ENCODE results near the gene MAP1LC3A.

DNA sequence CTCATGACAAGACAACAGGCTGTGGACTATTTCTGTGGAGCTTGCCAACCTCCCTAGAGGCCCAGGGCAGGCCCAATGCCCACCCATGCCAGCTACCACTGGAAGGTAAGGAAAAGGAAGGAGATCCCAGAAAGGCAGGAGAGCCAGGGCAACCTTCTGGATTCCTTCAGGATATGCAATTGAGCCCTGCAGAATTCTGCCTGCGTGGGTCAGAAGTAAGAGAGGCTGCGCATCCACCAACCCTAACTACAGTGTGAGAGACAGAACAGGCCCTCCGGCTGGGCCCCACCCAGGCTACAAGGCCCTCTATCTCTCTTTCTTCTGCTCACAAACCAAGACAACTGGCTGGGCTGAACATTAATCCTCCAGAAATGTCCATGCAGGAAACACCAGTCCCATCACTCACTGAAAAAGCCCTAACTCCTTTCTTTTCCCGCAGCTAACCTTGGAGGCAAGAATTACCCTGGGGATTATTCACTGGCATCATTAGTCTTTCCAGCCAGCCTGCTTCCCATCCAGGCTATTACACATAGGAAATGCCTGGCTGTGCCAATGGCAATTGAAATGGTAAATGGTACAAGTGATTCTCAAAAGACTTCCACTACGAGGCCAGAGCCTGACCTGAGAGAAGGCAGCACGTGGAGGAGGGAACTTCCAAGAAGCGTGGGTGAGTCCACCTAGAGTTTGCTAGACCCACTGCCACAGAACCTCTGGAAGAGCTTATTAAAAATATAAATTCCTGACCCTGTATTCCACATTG lies 15.2 kb downstream of the MAP1LC3A start:
- TF ChIP-seq, protein P1, sequence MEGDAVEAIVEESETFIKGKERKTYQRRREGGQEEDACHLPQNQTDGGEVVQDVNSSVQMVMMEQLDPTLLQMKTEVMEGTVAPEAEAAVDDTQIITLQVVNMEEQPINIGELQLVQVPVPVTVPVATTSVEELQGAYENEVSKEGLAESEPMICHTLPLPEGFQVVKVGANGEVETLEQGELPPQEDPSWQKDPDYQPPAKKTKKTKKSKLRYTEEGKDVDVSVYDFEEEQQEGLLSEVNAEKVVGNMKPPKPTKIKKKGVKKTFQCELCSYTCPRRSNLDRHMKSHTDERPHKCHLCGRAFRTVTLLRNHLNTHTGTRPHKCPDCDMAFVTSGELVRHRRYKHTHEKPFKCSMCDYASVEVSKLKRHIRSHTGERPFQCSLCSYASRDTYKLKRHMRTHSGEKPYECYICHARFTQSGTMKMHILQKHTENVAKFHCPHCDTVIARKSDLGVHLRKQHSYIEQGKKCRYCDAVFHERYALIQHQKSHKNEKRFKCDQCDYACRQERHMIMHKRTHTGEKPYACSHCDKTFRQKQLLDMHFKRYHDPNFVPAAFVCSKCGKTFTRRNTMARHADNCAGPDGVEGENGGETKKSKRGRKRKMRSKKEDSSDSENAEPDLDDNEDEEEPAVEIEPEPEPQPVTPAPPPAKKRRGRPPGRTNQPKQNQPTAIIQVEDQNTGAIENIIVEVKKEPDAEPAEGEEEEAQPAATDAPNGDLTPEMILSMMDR (conservative IDR thresholded peaks at IDR 0.05; ENCODE audit: low read length), result no peak
- no peak for TF ChIP-seq EZH2phosphoT487 (IDR thresholded peaks at IDR 0.05; ENCODE audit: borderline replicate concordance, low read depth, low read length)
